C4-2B (cell line): ENCODE results near the gene PFKL.

Experiments
- CTCF ChIP-seq: fragments of 450-650 bp; conservative IDR thresholded peaks from 2 replicates; pipeline ENCODE4 v1.5.1; 2017; ENCODE audit warnings: mild to moderate bottlenecking
- ZFX ChIP-seq: fragments of 450-650 bp; IDR thresholded peaks from 2 replicates; pipeline ENCODE4 v1.6.1; 2017

DNA sequence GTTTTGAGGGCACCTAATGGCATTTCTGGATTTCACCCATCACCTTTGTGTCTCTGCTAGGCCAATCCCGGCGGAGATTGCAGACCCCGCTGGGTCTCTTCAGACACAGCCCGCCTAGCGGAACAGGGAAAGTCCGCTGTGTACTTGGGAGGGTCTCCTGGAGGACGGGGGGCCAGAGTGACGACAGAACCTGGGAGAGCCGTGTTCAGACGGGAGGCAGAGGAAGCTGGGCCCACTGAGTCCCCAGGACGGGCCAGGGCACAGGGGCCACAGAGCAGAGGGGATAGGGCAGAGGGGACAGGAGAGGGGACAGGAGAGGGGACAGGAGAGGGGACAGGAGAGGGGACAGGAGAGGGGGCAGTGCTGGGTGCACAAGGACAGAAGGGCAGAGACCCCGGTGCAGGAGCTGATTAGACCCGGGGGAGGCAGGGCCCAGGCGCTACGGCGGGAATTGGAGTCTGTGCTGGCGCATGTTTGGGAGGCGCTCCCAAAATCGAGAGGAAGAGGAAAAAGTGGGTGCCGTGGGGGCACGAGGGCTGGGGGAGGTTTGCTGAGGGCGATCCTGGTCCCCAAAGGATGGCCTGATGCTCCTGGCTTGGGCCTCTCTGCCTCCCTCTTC lies 66.2 kb downstream of the PFKL start:
- TF ChIP-seq CTCF (no peak), ZFX (no peak)
